GM18498 (cell line): Measurements from ENCODE around the gene GRK4.
"Not testable (repeated sequence)": the region's sequence is repeated elsewhere in the genome, so short reads cannot be mapped to it uniquely, and the experiment has no call there.

Experiments used
- ATAC-seq: cut with Tn5 transposase; IDR thresholded peaks from one replicate; pipeline ENCODE4 v1.9.1; 2021; ENCODE audit warnings: mild to moderate bottlenecking, moderate library complexity; ENCODE audit not compliant: unreplicated experiment

GRK4 gene

GRCh38 chr4:2963175-2963965 lies at the start of gene GRK4, which contains the start of gene NOP14:
Gene GRK4, plus strand, starts transcription at chr4:2963571. Its CDS starts 500 bp downstream, at chr4:2964071.
Gene NOP14, minus strand, starts transcription at chr4:2963406. Its CDS starts 87 bp downstream, at chr4:2963319.
- ATAC-seq, result peak; percentile 92

GRCh38 chr4:2914256-2915126 lies 48.9 kb upstream of the GRK4 start:
- no peak for ATAC-seq

GRCh38 chr4:2915789-2916188 lies 47.6 kb upstream of the GRK4 start:
- no peak for ATAC-seq

GRCh38 chr4:2916696-2917095 lies 46.7 kb upstream of the GRK4 start:
- not testable (repeated sequence) for ATAC-seq

- not testable (repeated sequence) for ATAC-seq
Measured at GRCh38 chr4:2918300-2918699, 45.1 kb upstream of the GRK4 start.

- ATAC-seq, result not testable (repeated sequence)
Measured at GRCh38 chr4:2918714-2919113, 44.7 kb upstream of the GRK4 start.

GRCh38 chr4:2922453-2923101 lies 40.8 kb upstream of the GRK4 start:
- ATAC-seq, result not testable (repeated sequence)

- ATAC-seq, result no peak
Measured at GRCh38 chr4:2923141-2923551, 40.2 kb upstream of the GRK4 start.

GRCh38 chr4:2923668-2924173 lies 39.6 kb upstream of the GRK4 start:
- ATAC-seq, result no peak

- ATAC-seq, result no peak
Measured at GRCh38 chr4:2924286-2924685, 39.1 kb upstream of the GRK4 start.

- ATAC-seq, result no peak
Measured at GRCh38 chr4:2924765-2925301, 38.5 kb upstream of the GRK4 start.

GRCh38 chr4:2925496-2925895 lies 37.9 kb upstream of the GRK4 start:
- ATAC-seq, result no peak

- ATAC-seq, result no peak
Measured at GRCh38 chr4:2925931-2926860, 37.2 kb upstream of the GRK4 start.

GRCh38 chr4:2927016-2927695 lies 36.2 kb upstream of the GRK4 start:
- ATAC-seq, result no peak

GRCh38 chr4:2927696-2928075 lies 35.7 kb upstream of the GRK4 start:
- no peak for ATAC-seq

GRCh38 chr4:2928242-2929176 lies 34.9 kb upstream of the GRK4 start:
- ATAC-seq, result no peak

GRCh38 chr4:2929469-2929868 lies 33.9 kb upstream of the GRK4 start:
- ATAC-seq, result no peak

- ATAC-seq, result no peak
Measured at GRCh38 chr4:2930135-2930757, 33.1 kb upstream of the GRK4 start.
